K562 (cell line): Measurements from ENCODE around the gene C22orf42. TPM values are rescaled to one million over a fixed set of nuclear protein-coding genes. Genes with fewer than 3 reads are reported as not detected.

Experiments used
- ATAC-seq: fragments of 200-7000 bp; cut with Tn5 transposase; 3 replicates; pipeline ENCODE4 v1.9.1; 2020; ENCODE audit warnings: moderate library complexity
- BruUV-seq: library from RNA; stranded (reverse); fragments of 400-500 nt; replicated peaks from 2 replicates; lab custom pipeline; 2021; lab: Mats Ljungman, UMichigan
- CTCF ChIA-PET: fragments of 300-600 bp; formaldehyde crosslinking; extraction: SDS; loops from one replicate; lab custom pipeline; 2021; ENCODE audit warnings: low intra/inter-chr PET ratio; lab: Yijun Ruan, JAX
- POLR2A ChIA-PET: fragments of 300-600, 350-650 bp; sonication (Branson Sonifier 250); formaldehyde crosslinking; extraction: SDS; loops from one replicate; lab custom pipeline; 2021; ENCODE audit warnings: antibody characterized with exemption, inconsistent platforms; lab: Yijun Ruan, JAX
- DNase-seq, 4 experiments: peaks; one replicate each; pipeline versions ENCODE4 v3.0.0 to v3.0.0-alpha.2; 2011 to 2018; ENCODE audit warnings: low spot score in 3 of 4, mixed read lengths in 3 of 4; ENCODE audit errors: extremely low read depth in 1 of 4
- FAIRE-seq: peaks from 2 replicates; lab custom pipeline; 2011; peaks lifted over from hg19 to GRCh38; lab: Jason Lieb, UNC
- H2AFZ ChIP-seq: 2 replicates; pipeline ENCODE4 v1.6.0; 2011; ENCODE audit warnings: low read depth, low read length, control low read depth, inconsistent platforms
- H3K27ac ChIP-seq: fragments of 200-600 bp; 3 replicates; pipeline ENCODE4 v1.8.0; 2011; ENCODE audit warnings: low read depth, mild to moderate bottlenecking, control low read depth, inconsistent platforms, low read length, moderate library complexity, mixed read lengths; ENCODE audit errors: extremely low read depth
- H3K27me3 ChIP-seq, 2 experiments: fragments of 300-600 bp in 1 of 2; 2 replicates in 1 of 2; 3 replicates in 1 of 2; pipeline versions ENCODE4 v1.6.0 to v1.8.0; 2011; ENCODE audit warnings: inconsistent platforms in 2 of 2, low read length in 2 of 2, mild to moderate bottlenecking in 1 of 2, mixed read lengths in 1 of 2, moderate library complexity in 1 of 2; ENCODE audit not compliant: control insufficient read depth in 2 of 2, insufficient read depth in 2 of 2
- H3K36me3 ChIP-seq: fragments of 300-600 bp; 3 replicates; pipeline ENCODE4 v1.8.0; 2011; ENCODE audit warnings: mild to moderate bottlenecking, low read length, inconsistent platforms; ENCODE audit not compliant: control insufficient read depth, insufficient read depth
- H3K4me1 ChIP-seq, 2 experiments: fragments of 200-600 bp in 1 of 2; replicated peaks in 1 of 2; 2 replicates in 1 of 2; 3 replicates in 1 of 2; pipeline versions ENCODE4 v1.5.1 to v1.8.0; 2011; ENCODE audit warnings: inconsistent platforms in 2 of 2, low read length in 2 of 2, mild to moderate bottlenecking in 1 of 2, mixed read lengths in 1 of 2, moderate library complexity in 1 of 2; ENCODE audit not compliant: control insufficient read depth in 2 of 2, insufficient read depth in 2 of 2
- H3K4me2 ChIP-seq: 2 replicates; pipeline ENCODE4 v1.6.1; 2011; ENCODE audit warnings: low read length, control low read depth, inconsistent platforms, mixed read lengths; ENCODE audit not compliant: insufficient read depth
- H3K4me3 ChIP-seq: fragments of 200-600 bp; sonication (generic), shearing (Covaris generic); 2 replicates; pipeline ENCODE4 v1.5.1; 2016; ENCODE audit warnings: control low read depth, inconsistent platforms
- H3K79me2 ChIP-seq: fragments of 200-600 bp; 3 replicates; pipeline ENCODE4 v1.8.0; 2011; ENCODE audit warnings: low read length, inconsistent platforms; ENCODE audit not compliant: control insufficient read depth, insufficient read depth
- H3K9ac ChIP-seq, 2 experiments: 2 replicates each; pipeline versions ENCODE4 v1.6.0 to v1.6.1; 2011; ENCODE audit warnings: low read depth in 2 of 2, low read length in 2 of 2, control low read depth in 1 of 2, inconsistent platforms in 1 of 2, mild to moderate bottlenecking in 1 of 2, mixed read lengths in 1 of 2; ENCODE audit not compliant: insufficient read depth in 1 of 2
- H3K9me1 ChIP-seq: one replicate; pipeline ENCODE4 v1.6.0; 2011; ENCODE audit warnings: inconsistent platforms, mild to moderate bottlenecking, low read length, moderate library complexity; ENCODE audit not compliant: control insufficient read depth, insufficient read depth
- H3K9me3 ChIP-seq: replicated peaks from 2 replicates; pipeline ENCODE4 v1.5.1; 2011; ENCODE audit warnings: low read depth, low read length, inconsistent platforms; ENCODE audit not compliant: control insufficient read depth, insufficient read depth
- H4K20me1 ChIP-seq: replicated peaks from 2 replicates; pipeline ENCODE4 v1.6.1; 2011; ENCODE audit warnings: low read length, inconsistent platforms, mixed read lengths; ENCODE audit not compliant: control insufficient read depth, insufficient read depth
- ELF1 ChIP-seq: fragments of 200-800 bp; sonication (Bioruptor generic); IDR thresholded peaks from 2 replicates; pipeline ENCODE4 v1.6.1; 2016; ENCODE audit warnings: missing genetic modification characterization, missing compliant biosample characterization
- PHF8 ChIP-seq: fragments of 200-600 bp; sonication (generic); IDR thresholded peaks from 2 replicates; pipeline ENCODE4 v1.6.1; 2012; ENCODE audit warnings: mixed run types, mild to moderate bottlenecking, inconsistent platforms, low read length, moderate library complexity, borderline replicate concordance
- RAD21 ChIP-seq, 2 experiments: fragments of 250-450 bp in 1 of 2; fragments of 450-650 bp in 1 of 2; sonication (Bioruptor Pico) in 1 of 2; formaldehyde crosslinking in 1 of 2; IDR thresholded peaks in 1 of 2; conservative IDR thresholded peaks in 1 of 2; 2 replicates each; pipeline versions ENCODE4 v1.4.0 to v1.8.0; 2020 to 2022; ENCODE audit warnings: mild to moderate bottlenecking in 2 of 2, moderate library complexity in 1 of 2
- WGBS: fragments of 100-300 bp; shearing (Covaris generic); methylation state at CpG from one replicate; pipeline ENCODE4 v1.1.6; 2016; ENCODE audit warnings: low coverage, mixed read lengths; ENCODE audit not compliant: insufficient coverage; ENCODE audit errors: missing lambda C conversion rate; 5-methylcytosine and 5-hydroxymethylcytosine counted together
- in situ Hi-C: fragments of 300-500 bp; cut with MboI; formaldehyde crosslinking; loops from 4 replicates; pipeline ENCODE4 v1.15.0; 2018; ENCODE audit warnings: inconsistent platforms, mixed read lengths
- intact Hi-C: fragments of 100-400 bp; cut with micrococcal nuclease; formaldehyde crosslinking; loops from 2 replicates; pipeline ENCODE4 v1.14.2; 2022
- polyA plus RNA-seq, 8 experiments: library from polyadenylated mRNA; depleted of rRNA in 4 of 8; stranded (reverse) in 5 of 8; unstranded in 3 of 8; fragments of >200 nt; fragmentation: Nextera tagmentation in 2 of 8; fragmentation: Illumina TruSeq in 1 of 8; extraction: Ambion mirVana in 2 of 8; extraction: Trizol in 1 of 8; gene quantifications; 2 replicates each; pipeline versions ENCODE4 v1.2.1 to v1.2.3, GENCODE V29; 2011 to 2014; ENCODE audit warnings: inconsistent platforms in 1 of 8, missing spikeins in 1 of 8
- total RNA-seq, 7 experiments: library from RNA; depleted of rRNA in 6 of 7; stranded (reverse); fragments of >200 nt in 6 of 7; fragmentation: Illumina TruSeq in 2 of 7; extraction: Trizol in 2 of 7; gene quantifications; 2 replicates each; pipeline versions ENCODE4 v1.2.1 to v1.2.3, GENCODE V29; 2011 to 2021; ENCODE audit warnings: low replicate concordance in 1 of 7
- TF ChIP-seq, protein P1 (sequence below), 3 experiments: IDR thresholded peaks in 2 of 3; conservative IDR thresholded peaks in 1 of 3; 2 replicates each; pipeline ENCODE4 v1.5.1; 2011 to 2012; ENCODE audit warnings: low read length in 3 of 3, mild to moderate bottlenecking in 3 of 3, control low read depth in 2 of 3, improper control_type of control experiment in 1 of 3, inconsistent platforms in 1 of 3, low read depth in 1 of 3, mixed read lengths in 1 of 3, moderate library complexity in 1 of 3; ENCODE audit not compliant: insufficient read depth in 2 of 3

The C22orf42 gene
- total and polyA plus RNA-seq, 9 of the 15 experiments (the other 6 are each of a cell fraction or from before 2014, with no cell fraction given): not detected

DNA sequence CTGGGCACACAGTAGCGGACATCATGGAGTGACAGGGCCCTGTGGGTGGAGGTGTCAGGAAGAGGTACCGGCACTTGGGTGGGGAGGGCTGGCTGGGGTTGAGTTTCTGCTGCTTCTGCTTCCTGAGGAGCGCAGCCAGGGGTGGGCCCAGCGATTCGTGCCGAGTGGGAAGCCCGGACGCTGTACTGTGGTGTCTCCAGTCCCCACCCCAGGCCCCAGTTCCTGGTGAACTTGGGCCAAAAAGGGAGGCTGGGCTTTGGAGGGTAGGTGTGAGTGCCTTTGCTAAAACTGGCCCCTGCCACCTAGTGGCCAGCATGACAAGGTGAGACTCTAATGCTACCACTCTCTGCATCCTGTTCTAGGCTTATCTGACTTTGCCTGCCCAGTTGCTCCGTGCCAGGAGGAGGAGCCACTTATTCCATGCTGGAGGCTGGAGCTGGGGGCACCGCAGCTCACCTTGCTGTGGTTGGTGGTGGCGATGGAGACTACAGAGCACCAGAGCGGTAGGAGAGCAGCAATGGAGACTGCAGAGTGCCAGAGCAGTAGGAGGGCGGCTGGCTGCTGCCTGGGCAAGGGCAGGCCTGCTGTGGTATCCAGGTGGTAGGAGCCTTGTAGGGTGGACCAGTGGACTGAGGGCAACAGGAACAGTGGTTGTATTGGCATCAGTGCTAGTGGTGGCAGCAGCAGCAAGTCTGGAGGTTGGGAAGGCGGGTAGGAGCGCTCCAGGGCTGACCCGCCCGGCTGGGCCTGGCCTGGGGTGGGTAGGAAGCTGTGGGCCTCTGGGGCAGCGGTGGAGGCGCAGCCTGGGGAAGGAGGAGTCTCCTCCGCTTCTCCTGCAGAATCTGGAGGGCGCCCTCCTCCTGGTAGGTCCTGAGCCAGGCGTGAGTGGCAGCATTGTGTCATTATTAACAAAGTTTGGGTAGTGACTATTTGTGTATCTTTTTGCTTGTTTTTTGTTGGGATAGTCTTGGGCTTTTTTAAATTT lies 48.0 kb upstream of the C22orf42 start:
- FAIRE-seq: peak; percentile 73
- Histone ChIP-seq H3K36me3 (no peaks in the 10 kb centered on the region), H3K4me3 (no peak overlapping the region), H3K4me1 (peaks cover 0 to 26% of the 10 kb centered on the region in 2 experiments; a peak in 2 of 5 replicates), H3K9ac (no peak overlapping the region), H2AFZ (no peak overlapping the region), H3K27ac (no peak overlapping the region), H3K9me1 (no peaks in the 10 kb centered on the region), H3K9me3 (no peaks in the 10 kb centered on the region), H3K79me2 (no peaks in the 10 kb centered on the region), H3K27me3 (peaks cover 0 to 23% of the 10 kb centered on the region in 2 experiments; a peak in 3 of 5 replicates), H4K20me1 (no peaks in the 10 kb centered on the region), H3K4me2 (no peak overlapping the region)
- in situ Hi-C loops: no loop called here
- DNase-seq: peak in 1 of 4 experiments; percentile 43
- ATAC-seq: peak; percentile 84
- ChIA-PET CTCF (no interaction called here), POLR2A (no interaction called here)
- no peak for TF ChIP-seq ELF1 (tag)
- no peak for TF ChIP-seq PHF8
- TF ChIP-seq, protein P1, sequence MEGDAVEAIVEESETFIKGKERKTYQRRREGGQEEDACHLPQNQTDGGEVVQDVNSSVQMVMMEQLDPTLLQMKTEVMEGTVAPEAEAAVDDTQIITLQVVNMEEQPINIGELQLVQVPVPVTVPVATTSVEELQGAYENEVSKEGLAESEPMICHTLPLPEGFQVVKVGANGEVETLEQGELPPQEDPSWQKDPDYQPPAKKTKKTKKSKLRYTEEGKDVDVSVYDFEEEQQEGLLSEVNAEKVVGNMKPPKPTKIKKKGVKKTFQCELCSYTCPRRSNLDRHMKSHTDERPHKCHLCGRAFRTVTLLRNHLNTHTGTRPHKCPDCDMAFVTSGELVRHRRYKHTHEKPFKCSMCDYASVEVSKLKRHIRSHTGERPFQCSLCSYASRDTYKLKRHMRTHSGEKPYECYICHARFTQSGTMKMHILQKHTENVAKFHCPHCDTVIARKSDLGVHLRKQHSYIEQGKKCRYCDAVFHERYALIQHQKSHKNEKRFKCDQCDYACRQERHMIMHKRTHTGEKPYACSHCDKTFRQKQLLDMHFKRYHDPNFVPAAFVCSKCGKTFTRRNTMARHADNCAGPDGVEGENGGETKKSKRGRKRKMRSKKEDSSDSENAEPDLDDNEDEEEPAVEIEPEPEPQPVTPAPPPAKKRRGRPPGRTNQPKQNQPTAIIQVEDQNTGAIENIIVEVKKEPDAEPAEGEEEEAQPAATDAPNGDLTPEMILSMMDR (IDR thresholded peaks at IDR 0.05 in 2 of 3, conservative IDR thresholded peaks at IDR 0.05 in 1 of 3; ENCODE audit: insufficient read depth in 2 of 3, low read depth in 1 of 3, low read length in 3 of 3): peak; percentile 57 to 60 (median 57)
- peak in 1 of 2 experiments; percentile 38; a peak in 2 of 4 replicates for TF ChIP-seq RAD21 (CRISPR knock-in tag; conservative IDR thresholded peaks at IDR 0.05 in 1 of 2, IDR thresholded peaks at IDR 0.05 in 1 of 2)
- BruUV-seq: no TSS peak
- WGBS: 3% methylated on average over 18 of the region's 22 CpGs
- intact Hi-C loops: no loop called here
